ENCODE data around the gene NKX1-1.

Gene NKX1-1

DNA sequence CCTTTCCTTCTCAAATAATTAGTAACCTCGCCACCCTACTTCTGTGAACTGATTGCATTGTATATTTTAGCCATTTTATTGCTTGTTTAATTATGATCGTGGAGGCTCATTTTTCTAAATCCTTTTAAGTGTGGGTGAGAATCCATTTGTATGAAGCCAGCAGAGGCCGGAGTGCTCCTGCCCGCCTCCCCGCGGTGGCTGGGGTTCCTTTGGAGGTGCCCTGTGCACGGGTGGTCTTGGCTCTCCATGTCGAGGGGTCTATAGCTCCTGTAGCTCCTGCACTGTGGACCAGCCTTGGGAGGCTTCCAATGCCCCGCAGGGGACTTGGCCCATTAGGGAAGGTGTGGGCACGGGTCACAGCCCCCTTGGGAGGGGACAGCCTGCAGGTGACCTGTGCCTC is 44.2 kb downstream of the NKX1-1 start:
- no peak for DNase-seq (ENCODE audit: insufficient read length, low spot score)
- FAIRE-seq, result no peak

GRCh38 chr4:1361431-1361830 is 44.8 kb downstream of the NKX1-1 start:
- no peak for DNase-seq (ENCODE audit: insufficient read length, low spot score)
- no peak for FAIRE-seq

- no peak for FAIRE-seq
- no peak for DNase-seq (ENCODE audit: insufficient read length, low spot score)
Measured at GRCh38 chr4:1360423-1361283, 45.6 kb downstream of the NKX1-1 start.

DNA sequence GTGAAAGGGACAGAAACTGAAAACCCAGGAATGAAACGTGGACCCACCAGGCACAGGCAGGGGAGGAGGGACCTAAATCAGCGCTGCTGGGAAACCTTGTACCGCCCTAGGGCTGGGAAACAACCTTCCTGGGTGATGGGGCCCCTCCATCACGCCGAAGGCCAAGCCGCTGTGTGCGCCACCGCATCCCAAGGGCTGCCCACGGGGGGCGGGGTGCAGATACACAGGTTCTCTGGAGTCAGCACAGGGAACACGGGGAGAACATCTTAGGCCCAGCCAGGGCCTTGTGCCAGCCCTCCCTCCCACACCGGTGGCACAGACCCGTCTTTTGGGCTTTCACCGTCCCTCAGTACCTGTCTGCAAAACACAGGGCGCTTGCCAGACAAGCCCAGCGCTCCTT is 46.3 kb downstream of the NKX1-1 start:
- FAIRE-seq, result no peak
- DNase-seq (ENCODE audit: insufficient read length, low spot score), result no peak

- no peak for FAIRE-seq
- no peak for DNase-seq (ENCODE audit: insufficient read length, low spot score)
Measured at GRCh38 chr4:1359144-1359501, 47.1 kb downstream of the NKX1-1 start.

GRCh38 chr4:1358421-1359143 is 47.7 kb downstream of the NKX1-1 start:
- no peak for DNase-seq (ENCODE audit: insufficient read length, low spot score)
- FAIRE-seq, result no peak

DNA sequence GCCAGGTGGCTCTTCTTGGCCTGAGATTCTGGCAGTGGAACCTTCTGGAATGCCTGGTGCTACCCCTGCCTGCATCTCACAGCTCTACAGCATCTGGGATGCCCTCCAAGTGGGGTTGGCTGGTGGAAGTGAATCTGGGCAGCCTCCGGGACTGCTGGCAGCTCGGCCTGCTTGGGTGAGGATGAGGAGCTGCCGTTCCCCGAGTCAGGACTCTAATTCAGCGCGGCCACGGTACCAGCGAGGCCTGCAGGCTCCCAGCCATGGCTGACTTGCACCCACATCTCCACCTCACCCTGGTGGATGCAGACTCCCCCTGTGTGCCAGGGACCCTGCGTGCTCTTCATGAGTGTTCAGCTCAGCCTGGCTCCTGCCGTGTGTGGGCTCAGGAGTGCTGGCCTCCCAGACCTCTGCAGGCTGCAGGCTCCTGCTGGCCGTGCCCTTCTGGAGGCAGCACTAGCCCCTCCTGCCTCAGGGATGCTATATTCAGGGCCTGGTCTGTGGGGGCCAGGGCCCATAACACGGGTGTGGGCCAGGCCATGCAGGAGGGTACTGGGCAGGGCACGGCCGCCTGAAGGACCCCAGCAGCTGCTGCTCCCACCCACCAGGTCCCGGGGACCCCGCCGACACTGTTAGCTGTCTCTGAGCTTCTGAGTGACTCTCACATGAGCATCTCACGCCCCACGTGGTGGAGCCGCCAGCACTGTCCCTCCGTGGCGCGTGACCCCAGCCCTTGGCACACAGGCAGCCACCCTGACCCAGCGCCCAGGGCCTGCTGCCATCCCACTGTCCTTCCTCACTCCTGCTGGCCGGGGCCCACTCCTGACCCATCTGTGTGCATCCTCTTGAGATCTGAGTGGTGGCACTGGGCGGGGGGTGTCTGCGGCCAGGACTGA is 48.6 kb downstream of the NKX1-1 start:
- DNase-seq (ENCODE audit: insufficient read length, low spot score) (no peak), FAIRE-seq (no peak)

DNA sequence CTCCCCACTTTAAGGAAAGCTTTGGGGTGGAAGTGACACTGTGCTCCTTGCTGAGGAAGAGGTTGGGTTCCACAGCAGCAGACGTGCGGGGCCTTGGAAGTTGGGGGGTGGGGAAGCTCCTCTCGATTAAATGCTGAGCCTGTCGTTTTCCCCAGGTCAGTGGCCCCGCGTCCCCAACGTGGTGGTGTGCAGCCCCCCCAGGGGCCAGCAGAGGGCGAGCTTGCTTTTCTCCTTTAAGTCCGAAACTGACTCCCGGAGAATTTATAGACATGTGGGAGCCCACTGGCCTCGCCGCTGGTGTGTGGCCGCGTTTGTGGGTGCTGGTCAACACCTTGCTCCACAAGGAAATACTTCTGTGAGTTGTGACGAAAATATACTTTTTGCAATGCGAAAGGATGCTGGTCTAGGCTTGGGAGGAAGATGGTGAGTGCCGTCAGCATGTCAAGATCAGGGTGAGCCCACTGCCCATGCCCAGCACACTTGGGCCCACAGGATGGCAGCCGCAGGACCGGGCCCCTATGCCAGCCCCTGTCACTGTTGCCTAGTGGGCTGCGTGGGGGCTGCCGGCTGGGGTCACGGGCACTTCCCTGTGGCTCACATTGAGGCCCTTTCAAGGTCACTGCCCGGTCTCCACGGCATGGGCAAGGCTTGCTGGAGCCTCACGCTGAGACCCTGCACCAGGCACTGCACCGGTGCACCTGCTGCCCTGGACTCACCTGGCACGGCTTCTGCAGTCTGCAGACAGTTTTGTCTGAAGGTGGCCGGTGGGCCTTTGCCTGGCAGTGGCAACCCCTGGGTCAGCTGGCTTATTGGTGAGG is 49.9 kb downstream of the NKX1-1 start:
- DNase-seq (ENCODE audit: insufficient read length, low spot score) (peak; percentile 69), FAIRE-seq (peak; percentile 33)

DNA sequence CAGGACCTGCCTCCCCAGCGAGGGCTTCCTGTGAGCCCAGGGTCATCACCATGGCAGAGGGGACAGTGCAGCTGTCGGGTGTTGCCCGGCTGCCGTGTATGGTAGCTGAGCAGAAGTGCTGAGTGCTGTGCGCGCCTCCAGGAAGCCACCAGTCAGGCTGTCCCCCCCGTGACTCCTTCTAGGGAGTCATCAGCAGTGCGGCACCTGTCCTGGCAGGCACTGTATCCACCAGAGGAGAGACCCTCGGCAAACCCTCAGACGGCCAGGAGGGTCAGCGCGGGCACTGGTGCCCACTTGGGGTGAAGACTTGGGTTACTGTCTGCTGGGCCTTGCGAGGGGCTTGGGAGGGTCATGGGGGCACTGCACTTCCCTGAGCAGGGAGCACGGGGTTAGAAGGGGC is 50.9 kb downstream of the NKX1-1 start:
- DNase-seq (ENCODE audit: insufficient read length, low spot score) (no peak), FAIRE-seq (no peak)

GRCh38 chr4:1354983-1355275 is 51.3 kb downstream of the NKX1-1 start:
- no peak for FAIRE-seq
- DNase-seq (ENCODE audit: insufficient read length, low spot score), result no peak

DNA sequence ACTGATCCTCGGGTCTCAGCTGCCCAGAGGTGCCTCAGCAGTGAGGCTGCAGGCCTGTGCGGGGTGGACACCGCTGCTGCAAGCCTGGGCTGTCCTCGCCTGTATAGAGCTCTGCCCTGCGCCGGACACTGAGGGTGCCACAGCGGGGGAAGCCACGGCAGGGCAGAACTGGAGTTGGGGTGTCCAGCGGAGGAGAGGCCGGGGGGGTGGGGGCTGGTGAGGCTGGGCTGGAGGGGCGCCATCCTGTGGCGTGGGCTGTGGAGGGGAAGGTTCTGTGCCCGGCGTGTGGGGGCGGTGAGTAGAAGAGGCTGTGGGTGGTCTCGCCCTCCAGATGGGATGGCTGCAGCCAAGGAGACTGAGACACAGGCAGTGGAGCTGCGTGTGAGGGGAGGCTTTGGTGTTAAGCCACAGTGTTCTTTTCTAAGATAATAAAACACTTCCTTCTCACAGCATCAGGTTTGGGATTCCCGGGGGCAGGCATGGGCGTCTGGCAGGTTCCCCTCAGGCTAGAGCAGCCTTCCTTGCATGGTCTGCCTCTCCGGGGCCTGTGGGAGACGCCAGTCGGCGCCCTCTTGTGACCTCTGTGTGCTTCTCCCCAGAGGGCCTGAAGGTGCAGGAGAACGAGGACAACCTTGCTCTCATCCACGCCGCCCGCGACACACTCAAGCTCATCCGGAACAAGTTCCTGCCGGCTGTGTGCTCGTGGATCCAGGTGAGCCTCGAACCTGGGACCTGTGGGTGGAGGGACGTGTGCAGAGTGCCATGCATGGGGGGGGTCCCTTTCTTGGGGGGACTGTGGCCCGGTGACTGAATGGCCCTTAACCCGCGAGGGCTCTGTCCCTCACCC is 51.9 kb downstream of the NKX1-1 start:
- no peak for FAIRE-seq
- DNase-seq (ENCODE audit: insufficient read length, low spot score), result no peak

DNA sequence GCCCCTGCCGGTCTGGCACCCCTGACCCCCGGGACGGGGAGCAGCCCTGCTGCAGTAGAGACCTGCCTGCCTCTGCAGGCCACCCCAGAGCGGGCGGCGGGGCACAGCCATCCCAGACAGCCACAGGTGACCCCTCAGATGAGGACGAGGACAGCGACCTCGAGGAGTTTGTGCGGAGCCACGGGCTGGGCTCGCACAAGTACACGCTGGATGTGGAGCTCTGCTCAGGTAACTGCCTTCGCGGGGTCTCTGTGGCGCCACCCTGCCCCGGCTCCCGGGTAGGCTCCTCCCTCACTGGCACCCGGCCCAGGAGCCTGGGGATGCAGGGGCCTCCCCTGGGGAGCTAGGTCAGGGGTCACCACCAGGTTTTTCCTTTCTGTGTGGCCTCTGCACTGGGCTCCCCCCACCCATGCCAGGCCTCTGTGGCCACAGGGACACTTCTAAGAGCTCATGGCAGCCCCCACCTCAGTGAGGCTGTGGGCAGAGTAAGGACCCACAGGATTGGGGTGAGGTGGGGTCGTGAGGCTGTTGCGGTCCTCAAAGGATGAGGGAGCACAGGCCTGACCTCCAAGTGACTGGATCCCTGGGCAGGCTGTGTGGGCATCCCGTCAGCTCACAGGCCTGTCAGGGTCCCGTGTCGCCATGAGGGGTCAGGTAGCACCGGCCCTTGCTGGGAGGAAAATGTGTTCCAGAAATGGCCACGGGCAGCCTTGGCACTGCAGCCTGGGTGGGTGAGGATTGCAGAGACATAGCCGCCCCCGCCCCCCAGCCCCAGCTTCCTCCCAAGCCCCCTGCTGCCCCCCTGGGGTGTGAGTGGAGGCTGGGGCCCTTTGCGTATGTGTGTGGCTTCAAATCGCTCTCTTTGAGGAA is 52.8 kb downstream of the NKX1-1 start:
- FAIRE-seq (no peak), DNase-seq (ENCODE audit: insufficient read length, low spot score) (no peak)

All from GM19239 (cell line).